ENCODE measurements around the gene KRTAP10-4.
"Not testable (repeated sequence)": the region's sequence is repeated elsewhere in the genome, so short reads cannot be mapped to it uniquely, and the experiment has no call there.

Gene KRTAP10-4, protein sequence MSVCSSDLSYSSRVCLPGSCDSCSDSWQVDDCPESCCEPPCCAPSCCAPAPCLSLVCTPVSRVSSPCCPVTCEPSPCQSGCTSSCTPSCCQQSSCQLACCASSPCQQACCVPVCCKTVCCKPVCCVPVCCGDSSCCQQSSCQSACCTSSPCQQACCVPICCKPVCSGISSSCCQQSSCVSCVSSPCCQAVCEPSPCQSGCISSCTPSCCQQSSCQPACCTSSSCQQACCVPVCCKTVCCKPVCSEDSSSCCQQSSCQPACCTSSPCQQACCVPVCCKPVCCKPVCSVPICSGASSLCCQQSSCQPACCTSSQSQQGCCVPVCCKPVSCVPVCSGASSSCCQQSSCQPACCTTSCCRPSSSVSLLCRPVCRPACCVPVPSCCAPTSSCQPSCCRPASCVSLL

DNA sequence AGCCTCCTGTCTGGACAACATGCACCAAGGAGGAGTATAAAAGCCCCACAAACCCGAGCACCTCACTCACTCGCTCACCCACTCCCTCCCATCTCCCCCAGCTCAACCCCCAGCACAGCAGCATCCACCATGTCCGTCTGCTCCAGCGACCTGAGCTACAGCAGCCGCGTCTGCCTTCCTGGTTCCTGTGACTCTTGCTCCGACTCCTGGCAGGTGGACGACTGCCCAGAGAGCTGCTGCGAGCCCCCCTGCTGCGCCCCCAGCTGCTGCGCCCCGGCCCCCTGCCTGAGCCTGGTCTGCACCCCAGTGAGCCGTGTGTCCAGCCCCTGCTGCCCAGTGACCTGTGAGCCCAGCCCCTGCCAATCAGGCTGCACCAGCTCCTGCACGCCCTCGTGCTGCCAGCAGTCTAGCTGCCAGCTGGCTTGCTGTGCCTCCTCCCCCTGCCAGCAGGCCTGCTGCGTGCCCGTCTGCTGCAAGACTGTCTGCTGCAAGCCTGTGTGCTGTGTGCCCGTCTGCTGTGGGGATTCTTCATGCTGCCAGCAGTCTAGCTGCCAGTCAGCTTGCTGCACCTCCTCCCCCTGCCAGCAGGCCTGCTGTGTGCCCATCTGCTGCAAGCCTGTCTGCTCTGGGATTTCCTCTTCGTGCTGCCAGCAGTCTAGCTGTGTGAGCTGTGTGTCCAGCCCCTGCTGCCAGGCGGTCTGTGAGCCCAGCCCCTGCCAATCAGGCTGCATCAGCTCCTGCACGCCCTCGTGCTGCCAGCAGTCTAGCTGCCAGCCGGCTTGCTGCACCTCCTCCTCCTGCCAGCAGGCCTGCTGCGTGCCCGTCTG is at the start of gene KRTAP10-4:
KRTAP10-4 (plus strand) TSS at position 100 of the 827 bp plus-strand sequence; CDS start at position 130, 30 bp downstream.
- DNase-seq (ENCODE audit: low spot score): not testable (repeated sequence)

DNA sequence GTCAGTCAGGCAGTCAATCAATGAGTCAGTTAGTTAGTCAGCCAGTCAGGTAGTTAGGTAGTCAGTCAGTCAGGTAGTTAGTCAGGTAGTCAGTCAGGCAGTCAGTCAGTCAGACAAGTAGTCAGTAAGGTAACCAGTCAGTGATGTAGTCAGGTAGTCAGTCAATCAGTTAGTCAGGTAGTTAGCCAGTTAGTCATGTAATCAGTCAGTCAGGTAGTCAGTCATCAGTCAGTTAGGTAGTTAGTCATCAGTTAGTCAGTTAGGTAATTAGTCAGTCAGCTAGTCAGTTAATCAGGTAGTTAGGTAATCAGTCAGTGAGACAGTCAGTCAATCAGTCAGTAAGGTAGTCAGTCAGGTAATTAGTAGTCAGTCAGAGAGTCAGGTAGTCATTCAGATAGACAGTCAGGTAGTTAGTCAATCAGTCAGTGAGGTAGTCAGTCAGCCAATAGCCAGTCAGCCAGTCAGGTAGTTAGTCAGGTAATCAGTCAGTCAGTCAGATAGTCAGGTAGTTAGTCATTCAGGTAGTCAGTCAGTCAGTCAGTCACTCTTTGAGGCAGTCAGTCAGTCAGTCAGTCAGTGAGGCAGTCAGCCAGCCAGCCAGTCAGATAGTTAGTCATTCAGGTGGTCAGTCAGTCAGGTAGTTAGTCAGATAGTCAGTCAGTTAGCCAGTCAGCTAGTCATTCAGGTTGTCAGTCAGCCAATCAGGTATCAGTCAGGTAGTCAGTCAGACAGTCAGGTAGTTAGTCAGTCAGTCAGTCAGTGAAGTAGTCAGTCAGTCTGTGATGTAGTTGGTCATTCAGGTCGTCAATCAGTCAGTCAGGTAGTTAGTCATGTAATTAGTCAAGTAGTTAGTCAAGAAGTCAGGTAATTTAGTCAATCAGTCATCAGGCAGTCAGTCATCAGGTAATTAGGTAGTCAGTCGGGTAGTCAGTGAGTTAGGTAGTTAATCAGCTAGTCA is 48.8 kb upstream of the KRTAP10-4 start:
- DNase-seq (ENCODE audit: low spot score): no peak

DNA sequence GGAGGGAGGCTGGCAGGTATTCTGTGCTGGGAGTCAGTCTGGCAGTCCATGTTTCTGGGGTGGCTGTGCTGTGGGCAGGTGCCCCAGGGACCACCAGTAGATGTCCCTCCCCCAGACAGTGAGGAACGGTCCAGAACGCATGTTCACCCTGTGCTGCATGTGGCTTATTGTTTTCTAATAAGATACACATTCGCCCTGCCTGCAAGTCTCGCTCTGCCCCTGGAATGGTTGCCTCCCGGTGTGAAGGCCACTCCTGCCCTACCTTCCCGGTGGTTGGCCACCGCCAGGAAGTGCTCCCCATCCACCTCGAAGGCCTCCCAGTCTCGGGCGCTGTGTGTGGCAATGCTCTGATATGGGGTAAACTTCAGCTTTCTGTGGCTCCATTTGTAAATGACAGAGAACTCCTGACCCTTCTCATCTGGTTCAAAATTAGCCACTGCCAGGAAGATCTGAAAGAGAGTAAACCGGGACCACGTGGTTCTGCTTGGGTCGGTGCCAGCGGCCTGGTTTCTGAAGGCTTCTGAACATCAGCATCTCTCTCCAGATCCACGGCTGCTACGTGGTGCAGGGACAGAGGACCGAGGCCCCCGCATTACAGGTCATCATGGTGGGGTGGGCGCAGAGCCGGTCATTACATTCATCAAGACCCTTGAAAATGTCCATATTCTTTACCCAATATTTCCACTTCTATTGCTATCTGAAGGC is 48.0 kb upstream of the KRTAP10-4 start:
- DNase-seq (ENCODE audit: low spot score): no peak

DNA sequence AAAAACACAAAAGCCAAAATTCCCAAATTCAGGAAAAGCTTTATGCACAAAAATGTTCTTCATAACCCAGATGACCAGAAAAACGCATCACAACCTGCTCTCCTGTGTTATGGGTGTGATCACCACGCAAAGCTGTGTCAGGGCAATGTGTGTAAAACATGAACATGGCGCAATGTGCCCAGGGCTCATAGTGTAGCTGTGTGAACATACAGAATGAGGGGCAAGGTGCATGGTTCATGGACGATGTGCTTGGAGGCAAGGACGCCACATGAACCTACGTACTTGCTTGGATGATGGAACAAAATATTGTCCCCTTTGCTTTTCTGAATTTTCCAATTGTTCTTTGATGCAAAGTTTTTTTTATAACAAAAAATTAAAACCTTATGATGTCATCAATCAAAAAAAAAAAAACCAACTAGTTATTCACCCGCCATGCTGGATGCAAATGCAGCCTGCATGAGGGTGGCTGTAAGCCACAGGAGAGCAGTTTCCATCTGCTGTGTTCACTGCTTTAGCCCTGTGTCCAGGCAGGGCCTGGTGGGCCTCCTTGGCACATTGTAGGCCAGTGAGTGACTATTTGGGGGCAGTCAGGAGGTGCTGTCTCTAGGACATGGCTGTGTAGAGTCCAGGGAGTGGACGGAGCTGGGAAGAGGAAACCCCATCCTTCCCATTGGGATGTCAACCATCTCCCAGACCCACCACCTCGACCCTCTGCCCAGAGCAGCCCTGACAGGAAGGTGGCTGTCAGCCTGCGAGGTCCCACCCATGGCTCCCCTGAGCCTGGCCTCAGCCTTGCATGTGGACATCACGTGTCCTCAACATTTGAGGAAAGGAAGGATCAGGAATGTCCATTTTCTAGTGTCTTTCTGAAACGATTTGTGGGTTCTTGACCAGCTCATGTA is 47.2 kb upstream of the KRTAP10-4 start:
- no peak for DNase-seq (ENCODE audit: low spot score)

DNA sequence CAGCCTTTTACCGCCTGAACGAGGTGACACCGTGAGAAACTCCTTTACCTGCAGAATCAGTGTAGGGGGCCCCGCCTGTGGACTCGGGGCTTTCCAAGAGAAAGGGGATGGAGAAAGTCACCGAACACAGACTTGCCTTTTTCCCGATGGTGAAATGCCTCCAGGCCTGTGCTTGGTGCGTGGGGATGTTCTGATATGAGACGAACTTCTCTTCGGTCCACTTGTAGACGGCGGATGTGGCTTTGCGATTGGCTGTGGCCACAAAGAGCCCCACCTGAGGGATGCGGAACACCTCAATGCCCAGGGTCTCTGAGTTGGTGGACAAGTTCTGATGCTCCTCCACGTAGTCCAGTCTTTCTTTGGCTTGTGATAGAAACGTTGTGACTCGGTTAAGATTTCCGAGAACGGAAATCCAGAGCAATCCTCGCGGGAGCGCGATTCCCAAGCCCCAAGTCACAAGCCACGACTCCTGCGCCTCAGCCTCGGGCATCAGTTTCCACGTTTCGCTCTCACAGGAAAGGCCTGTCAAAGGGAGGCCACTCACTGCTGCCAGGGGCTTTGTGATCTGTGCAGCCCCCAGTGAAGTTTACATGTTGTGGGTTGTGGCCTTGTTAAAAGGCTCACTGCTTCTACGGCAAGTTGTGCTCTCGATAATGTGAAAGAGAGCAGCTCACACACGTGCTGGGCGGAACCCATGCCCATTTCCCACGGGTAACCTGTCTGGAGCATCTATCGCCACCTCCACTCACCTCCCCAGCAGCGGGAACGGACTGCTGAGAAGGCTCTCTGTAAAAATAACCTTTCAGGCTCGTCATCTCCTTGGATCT is 46.2 kb upstream of the KRTAP10-4 start:
- no peak for DNase-seq (ENCODE audit: low spot score)

DNA sequence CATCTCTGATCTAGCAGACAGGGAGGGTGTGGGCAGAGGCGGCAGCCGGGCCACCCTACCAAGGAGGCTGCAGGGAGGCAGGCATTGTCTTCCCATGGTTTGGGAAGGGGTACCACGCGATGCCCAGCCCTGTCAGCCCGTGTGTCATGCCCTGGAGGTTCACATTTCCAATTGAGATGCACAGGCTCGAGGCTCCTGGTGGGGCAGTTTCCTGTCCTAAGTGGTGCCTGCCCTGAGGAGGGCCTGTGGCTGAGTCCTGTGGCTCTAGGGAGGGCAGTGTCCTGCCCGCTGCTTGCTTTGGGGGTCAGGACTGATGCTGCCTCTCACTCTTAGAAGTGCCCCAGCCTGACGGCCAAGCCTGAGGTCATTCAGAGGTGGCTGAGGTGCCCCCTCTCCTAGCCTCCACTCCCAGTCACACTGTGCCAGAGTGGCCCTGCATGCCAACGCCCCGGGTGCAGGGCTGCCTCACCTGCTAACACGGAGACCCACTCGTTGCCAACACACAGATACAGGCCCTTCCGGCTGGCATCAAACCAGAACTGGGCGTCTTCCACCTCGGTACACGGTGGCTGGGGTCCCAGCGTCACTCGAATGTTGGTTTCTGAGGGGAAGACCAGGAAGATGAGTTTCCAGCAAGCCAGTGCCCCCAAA is 45.4 kb upstream of the KRTAP10-4 start:
- no peak for DNase-seq (ENCODE audit: low spot score)

DNA sequence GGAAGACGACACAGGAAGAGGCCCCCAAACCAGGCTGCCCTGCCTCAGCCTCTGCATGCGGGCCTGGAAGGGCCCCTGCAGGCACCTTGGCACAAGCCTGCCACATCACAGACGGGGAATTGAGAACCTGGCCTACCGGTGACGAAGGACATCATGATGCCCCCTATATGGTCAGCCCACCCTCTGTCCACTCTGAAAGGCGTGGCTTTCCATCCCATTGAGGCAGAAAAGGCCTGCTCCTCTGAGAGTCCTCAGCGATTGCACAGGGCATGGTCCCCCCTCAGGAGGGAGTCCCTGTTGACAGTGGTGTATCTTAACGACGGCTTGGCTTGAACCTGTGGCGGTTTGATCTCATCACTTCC is 44.9 kb upstream of the KRTAP10-4 start:
- DNase-seq (ENCODE audit: low spot score): no peak

DNA sequence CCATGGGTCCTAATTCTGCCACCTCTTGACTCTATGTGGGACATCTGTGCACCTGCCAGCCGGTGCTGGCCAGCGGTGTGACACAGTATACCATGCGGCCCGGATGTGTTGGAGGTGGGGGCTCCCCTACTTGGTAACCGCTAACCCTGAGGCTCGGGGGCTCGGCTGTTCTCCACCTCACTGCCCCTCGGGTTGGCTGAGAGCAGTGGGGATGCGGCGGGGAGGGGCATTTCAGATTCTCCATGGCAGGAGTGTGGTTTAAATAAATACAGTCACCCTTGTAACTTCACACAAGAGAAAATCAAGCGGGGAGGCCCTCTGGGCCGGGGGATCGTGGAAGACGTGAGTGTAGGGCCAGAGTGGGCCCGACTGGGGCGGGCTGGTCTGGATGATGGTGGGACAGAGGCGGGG is 44.5 kb upstream of the KRTAP10-4 start:
- DNase-seq (ENCODE audit: low spot score): no peak

DNA sequence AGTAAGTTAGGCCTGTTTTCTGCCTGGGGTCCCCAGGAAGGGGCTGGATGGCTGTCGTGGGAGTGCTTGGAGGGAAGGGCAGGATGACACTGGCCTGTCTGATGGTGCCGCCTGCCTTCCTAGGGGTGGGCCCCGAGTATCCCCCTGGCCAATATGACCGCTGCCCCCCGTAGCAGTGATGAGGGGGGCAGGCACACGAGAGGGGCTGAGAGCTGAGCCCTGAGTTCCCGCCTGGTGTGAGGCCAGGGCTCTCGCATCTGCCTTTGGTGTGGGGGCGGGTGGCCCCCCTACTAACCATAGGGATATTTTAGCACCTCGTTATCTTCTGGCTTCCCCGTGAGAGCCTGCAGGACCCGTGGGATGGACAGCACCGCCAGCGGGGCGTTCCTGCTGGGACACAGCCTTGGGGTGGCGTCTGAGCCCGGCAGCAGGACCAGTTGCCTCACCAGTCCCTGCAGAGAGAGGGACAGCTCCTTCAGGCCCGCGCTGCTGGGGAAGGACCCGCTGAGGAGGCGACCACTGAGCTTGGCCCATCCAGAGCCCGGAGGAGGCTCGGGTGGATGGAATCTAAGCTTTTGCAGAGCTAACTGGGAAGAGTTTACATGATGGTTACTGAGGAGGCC is 43.9 kb upstream of the KRTAP10-4 start:
- DNase-seq (ENCODE audit: low spot score): no peak

DNA sequence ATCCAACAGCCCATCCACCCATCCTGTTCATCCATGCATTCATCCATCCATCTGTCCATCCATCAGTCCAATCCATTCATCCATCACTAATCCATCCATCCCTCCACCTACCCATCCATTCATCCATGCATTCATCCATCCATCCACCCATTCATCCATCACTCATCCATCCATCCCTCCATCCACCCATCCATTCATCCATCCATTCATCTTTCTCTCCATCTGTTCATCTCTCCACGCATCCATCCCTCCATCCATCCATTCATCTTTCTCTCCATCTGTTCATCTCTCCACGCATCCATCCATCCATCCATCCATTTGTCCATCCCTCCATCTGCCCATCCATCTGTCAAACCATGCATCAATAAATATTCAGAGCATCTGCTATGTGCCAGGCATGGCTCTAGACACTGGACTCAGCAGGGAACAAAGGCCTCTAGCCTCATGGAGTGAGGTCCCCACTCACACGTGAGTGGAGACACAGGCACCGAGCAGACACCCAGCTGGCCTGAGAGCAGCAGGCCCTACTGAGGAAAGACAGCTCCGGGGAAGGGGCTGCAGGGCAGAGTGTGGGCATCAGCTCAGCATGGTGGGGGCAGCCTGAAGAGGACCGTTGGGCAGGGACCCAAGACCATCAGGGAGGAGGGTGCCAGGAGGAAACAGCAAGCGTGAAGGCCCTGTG is 43.2 kb upstream of the KRTAP10-4 start:
- no peak for DNase-seq (ENCODE audit: low spot score)

DNA sequence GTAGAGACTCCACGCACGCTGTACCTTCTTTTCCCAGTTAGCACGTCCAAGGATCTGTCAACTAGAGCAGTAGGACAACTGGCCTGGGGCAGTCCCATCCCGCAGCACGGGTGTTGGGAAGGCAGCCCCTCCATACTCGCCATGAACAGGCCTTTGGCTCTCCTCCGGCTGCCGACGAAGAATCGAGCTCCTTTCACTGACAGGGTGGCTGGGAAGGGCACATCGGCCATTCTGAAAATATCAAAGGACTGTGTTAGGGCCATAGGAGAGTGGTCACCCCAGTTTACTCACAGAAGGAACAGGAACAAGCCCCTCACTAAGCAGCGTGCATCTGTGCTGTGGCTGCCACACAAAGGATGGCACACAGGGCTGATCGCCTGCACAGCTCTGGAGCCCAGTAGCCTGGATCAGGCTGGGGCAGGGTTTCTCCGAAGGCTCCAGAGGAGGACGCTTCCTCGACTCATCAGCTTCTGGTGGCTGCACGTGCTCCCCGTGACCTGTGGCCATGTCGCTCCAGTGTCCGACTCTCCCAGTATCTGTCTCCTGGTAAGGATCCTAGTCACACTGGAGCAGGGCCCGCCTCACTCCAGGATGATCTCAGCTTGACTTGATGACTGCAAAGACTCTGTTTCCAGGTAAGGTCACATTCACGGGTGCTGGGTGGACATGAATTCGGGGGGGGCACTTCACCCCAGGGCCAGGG is 42.5 kb upstream of the KRTAP10-4 start:
- no peak for DNase-seq (ENCODE audit: low spot score)

DNA sequence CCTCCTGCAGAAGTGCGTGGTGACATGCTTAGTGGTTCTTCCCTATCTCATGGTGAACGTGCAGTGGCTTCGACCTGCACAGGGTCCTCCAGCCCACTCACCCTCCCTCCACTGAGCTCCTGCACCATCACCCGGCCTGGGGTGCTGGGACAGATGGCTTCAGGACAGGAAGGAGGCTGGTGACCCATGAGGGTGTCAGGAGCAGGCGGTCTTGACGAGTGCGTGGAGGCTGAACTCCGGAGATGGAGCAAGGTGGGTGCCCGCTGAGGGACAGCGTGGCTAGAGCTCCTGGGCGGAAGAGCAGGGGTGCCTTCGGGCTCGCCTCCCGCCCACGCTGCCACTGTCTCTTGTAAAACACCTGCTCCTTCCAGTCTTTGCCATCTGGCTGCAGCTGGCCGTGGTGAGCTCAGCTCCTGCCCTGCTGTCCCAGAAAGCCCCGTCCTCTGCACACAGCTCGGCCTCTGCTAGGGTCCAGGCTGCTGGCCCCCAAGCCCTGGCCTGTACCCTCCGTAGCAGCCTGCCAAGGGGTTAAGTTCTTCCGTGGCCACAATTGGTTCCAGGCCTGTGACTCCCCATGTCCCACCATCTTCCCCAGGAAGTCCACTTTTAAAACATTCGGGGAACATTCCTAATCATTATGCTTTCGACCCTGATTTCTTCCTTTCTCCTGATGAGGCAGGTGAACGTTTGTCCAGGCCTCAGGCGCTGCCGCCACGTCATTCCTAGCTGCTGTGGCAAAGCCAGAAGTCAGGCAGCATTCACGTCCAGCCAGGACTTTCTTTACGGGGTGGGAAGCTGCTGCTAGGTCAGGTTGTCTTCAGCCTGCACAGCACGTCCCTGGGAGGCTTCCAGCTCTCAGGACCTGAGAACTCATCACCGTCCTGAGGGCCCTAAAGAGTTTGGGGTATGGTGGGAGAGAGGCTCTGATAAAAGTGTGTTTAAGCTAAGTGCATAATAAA is 41.6 kb upstream of the KRTAP10-4 start:
- no peak for DNase-seq (ENCODE audit: low spot score)

DNA sequence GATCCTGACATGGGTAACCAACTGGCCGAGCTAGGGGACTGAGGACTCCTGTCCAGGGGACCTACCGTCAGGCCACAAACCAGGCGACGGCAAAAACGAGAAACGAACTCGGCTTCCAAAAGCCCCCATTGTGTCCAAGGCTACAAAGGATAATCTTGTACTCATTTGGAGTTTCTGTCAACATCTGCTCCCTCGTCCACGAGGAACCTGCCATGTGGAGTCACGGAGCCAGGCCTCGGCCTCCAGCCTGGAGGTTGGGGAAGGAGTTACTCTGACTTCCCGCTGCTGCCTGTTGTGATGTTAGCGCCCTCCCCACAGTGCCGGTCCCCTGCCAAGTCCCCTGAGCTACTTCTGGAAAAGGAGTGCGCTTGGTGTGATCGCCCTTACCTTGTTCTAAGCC is 40.8 kb upstream of the KRTAP10-4 start:
- DNase-seq (ENCODE audit: low spot score): no peak

DNA sequence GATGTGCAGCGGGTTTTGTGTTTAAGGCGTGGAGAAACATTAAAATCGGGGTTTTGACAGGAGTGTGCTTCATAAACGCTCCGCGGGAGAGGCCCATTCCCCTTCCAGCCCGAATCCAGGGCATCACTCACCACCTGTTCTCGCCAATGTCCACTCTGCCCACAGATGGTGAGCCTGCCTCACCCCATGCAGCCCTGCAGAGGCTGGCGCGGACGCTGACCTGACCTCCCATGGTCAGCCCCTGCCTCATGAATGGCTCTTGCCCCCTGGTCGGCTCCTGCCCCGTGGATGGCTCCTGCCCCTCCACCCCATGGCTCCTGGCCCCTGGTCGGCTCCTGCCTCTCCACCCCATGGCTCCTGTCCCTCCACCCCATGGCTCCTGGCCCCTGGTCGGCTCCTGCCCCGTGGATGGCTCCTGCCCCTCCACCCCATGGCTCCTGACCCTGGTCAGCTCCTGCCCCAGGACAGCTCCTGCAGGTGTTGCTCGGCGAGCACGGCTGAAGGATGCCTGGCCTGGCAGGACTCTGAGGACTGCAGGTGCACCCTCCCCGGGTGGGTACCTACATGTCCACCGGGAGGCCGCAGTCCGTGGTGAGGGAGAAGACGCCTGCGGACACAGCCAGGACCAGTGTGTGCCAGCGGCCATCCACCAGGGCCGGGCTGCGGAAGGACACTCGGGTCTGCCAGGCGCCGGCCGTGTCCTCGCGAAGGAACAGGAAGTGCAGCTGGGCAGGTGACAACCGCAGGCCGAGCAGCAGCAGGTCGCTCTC is 40.2 kb upstream of the KRTAP10-4 start:
- DNase-seq (ENCODE audit: low spot score): no peak

DNA sequence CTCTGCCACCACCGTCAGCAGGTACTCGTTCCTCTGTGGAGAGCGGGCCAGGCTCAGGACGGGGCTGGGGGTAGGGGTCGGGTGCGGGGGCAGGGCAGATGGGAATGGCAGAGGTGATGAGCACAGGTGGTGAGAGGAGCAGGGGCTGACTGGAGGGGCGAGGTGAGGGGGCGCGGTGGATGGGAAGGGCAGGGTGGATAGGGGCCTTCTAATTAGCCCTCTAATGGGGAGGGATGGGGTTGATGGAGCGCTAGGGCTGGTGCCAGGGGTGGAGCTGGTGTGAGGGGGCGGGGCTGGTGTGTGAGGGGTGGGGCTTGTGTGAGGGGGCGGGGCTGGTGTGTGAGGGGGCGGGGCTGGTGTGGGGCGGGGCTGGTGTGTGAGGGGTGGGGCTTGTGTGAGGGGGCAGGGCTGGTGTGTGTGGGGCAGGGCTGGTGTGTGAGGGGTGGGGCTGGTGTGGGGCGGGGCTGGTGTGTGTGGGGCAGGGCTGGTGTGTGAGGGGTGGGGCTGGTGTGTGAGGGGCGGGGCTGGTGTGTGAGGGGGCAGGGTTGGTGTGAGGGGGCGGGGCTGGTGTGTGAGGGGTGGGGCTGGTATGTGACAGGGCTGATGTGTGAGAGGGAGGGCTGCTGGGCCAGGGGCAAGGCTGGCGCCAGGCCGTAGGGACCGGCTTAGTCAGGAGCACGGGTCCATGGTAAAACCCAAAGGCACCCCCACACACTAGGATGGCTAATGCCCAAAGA is 39.5 kb upstream of the KRTAP10-4 start:
- DNase-seq (ENCODE audit: low spot score): no peak
